H1 (cell line): ENCODE data around the gene TYW1B. TPM values are rescaled to one million over a fixed set of nuclear protein-coding genes. Genes with fewer than 3 reads are reported as not detected.

ENCODE experiments used
- CTCF ChIA-PET: fragments of 300-600 bp; sonication (Branson Sonifier 250); formaldehyde crosslinking; loops from one replicate; lab custom pipeline; 2021; ENCODE audit not compliant: partially characterized antibody; lab: Charles Lee
- POLR2A ChIA-PET: fragments of 300-600 bp; sonication (Branson Sonifier 250); formaldehyde crosslinking; loops from one replicate; lab custom pipeline; 2021; ENCODE audit warnings: inconsistent platforms; ENCODE audit not compliant: partially characterized antibody; lab: Charles Lee
- DNase-seq, 2 experiments: peaks; one replicate each; pipeline versions ENCODE4 v3.0.0 to v3.0.0-alpha.2; 2010 to 2022; ENCODE audit warnings: low spot score in 2 of 2, low read depth in 1 of 2, mixed read lengths in 1 of 2
- FAIRE-seq: peaks from 2 replicates; lab custom pipeline; 2011; peaks lifted over from hg19 to GRCh38; lab: Jason Lieb, UNC
- H2AFZ ChIP-seq: 2 replicates; pipeline ENCODE4 v1.8.1; 2012; ENCODE audit warnings: low read length, inconsistent platforms
- H2AK5ac ChIP-seq: 2 replicates; pipeline ENCODE4 v1.6.1; 2013; ENCODE audit warnings: low read depth, low read length
- H2BK120ac ChIP-seq: replicated peaks from 2 replicates; pipeline ENCODE3; 2013; ENCODE audit warnings: low read depth, low read length, inconsistent platforms
- H2BK12ac ChIP-seq: 2 replicates; pipeline ENCODE4 v1.6.1; 2013; ENCODE audit warnings: low read depth, low read length
- H2BK15ac ChIP-seq: 2 replicates; pipeline ENCODE4 v1.6.1; 2013; ENCODE audit warnings: low read length
- H2BK20ac ChIP-seq: 2 replicates; pipeline ENCODE4 v1.6.1; 2013; ENCODE audit warnings: low read length
- H2BK5ac ChIP-seq: 2 replicates; pipeline ENCODE4 v1.6.1; 2013; ENCODE audit warnings: low read depth, low read length
- H3K14ac ChIP-seq: 2 replicates; pipeline ENCODE4 v1.6.1; 2013; ENCODE audit warnings: inconsistent platforms; ENCODE audit not compliant: insufficient read length
- H3K18ac ChIP-seq: 2 replicates; pipeline ENCODE4 v1.6.1; 2013; ENCODE audit warnings: low read length; ENCODE audit errors: extremely low read depth
- H3K23ac ChIP-seq: 2 replicates; pipeline ENCODE4 v1.6.1; 2013; ENCODE audit warnings: inconsistent platforms; ENCODE audit not compliant: insufficient read length
- H3K23me2 ChIP-seq: 2 replicates; pipeline ENCODE4 v1.6.1; 2013; ENCODE audit warnings: low read depth, low read length
- H3K27ac ChIP-seq: 2 replicates; pipeline ENCODE4 v1.6.1; 2011; ENCODE audit warnings: low read depth, low read length, inconsistent platforms
- H3K27me3 ChIP-seq, 4 experiments: replicated peaks in 1 of 4; 1 replicate in 1 of 4; 2 replicates in 3 of 4; pipeline versions ENCODE4 v1.6.1 to v1.8.1; 2011 to 2013; ENCODE audit warnings: low read length in 3 of 4, mild to moderate bottlenecking in 3 of 4, inconsistent platforms in 2 of 4, mixed read lengths in 2 of 4, moderate library complexity in 1 of 4; ENCODE audit not compliant: control insufficient read depth in 3 of 4, insufficient read depth in 3 of 4; ENCODE audit errors: extremely low read depth in 1 of 4
- H3K36me3 ChIP-seq, 4 experiments: 2 replicates each; pipeline versions ENCODE4 v1.6.1 to v1.8.1; 2011 to 2013; ENCODE audit warnings: mild to moderate bottlenecking in 4 of 4, low read length in 3 of 4, moderate library complexity in 2 of 4, control low read depth in 1 of 4, inconsistent platforms in 1 of 4; ENCODE audit not compliant: insufficient read depth in 4 of 4, control insufficient read depth in 2 of 4
- H3K4ac ChIP-seq: replicated peaks from 2 replicates; pipeline ENCODE3; 2013; ENCODE audit warnings: low read length, low read depth, mixed read lengths, inconsistent platforms; ENCODE audit not compliant: insufficient read length
- H3K4me1 ChIP-seq, 4 experiments: replicated peaks in 1 of 4; 1 replicate in 1 of 4; 2 replicates in 3 of 4; pipeline versions ENCODE4 v1.6.1 to v1.8.1; 2011 to 2013; ENCODE audit warnings: low read length in 3 of 4, inconsistent platforms in 2 of 4, mixed read lengths in 1 of 4; ENCODE audit not compliant: insufficient read depth in 4 of 4, control insufficient read depth in 3 of 4
- H3K4me2 ChIP-seq, 2 experiments: 2 replicates each; pipeline versions ENCODE4 v1.6.1 to v1.8.1; 2011 to 2013; ENCODE audit warnings: low read depth in 2 of 2, low read length in 2 of 2, control low read depth in 1 of 2, inconsistent platforms in 1 of 2, mild to moderate bottlenecking in 1 of 2; ENCODE audit not compliant: insufficient read depth in 1 of 2
- H3K4me3 ChIP-seq, 4 experiments: fragments of 200-600, 300-600 bp in 1 of 4; sonication (generic), shearing (Covaris generic), sonication (Bioruptor Twin) in 1 of 4; 2 replicates each; pipeline versions ENCODE4 v1.5.1 to v1.8.1; 2011 to 2016; ENCODE audit warnings: low read length in 4 of 4, low read depth in 3 of 4, control low read depth in 2 of 4, inconsistent platforms in 2 of 4, mild to moderate bottlenecking in 2 of 4, mixed read lengths in 1 of 4, moderate library complexity in 1 of 4; ENCODE audit not compliant: insufficient read depth in 2 of 4; ENCODE audit errors: extremely low read depth in 1 of 4
- H3K56ac ChIP-seq: replicated peaks from 2 replicates; pipeline ENCODE3; 2013; ENCODE audit warnings: low read depth, mild to moderate bottlenecking, mixed read lengths, low read length, inconsistent platforms; ENCODE audit not compliant: insufficient read length
- H3K79me1 ChIP-seq: 2 replicates; pipeline ENCODE4 v1.6.1; 2013; ENCODE audit warnings: low read depth, low read length, control low read depth
- H3K79me2 ChIP-seq, 2 experiments: 2 replicates each; pipeline versions ENCODE4 v1.6.1 to v1.8.1; 2012 to 2013; ENCODE audit warnings: low read length in 2 of 2, mild to moderate bottlenecking in 2 of 2, inconsistent platforms in 1 of 2; ENCODE audit not compliant: insufficient read depth in 2 of 2, control insufficient read depth in 1 of 2
- H3K9ac ChIP-seq, 4 experiments: replicated peaks in 1 of 4; 1 replicate in 1 of 4; 2 replicates in 3 of 4; pipeline versions ENCODE4 v1.6.1 to v1.8.1; 2011 to 2013; ENCODE audit warnings: low read depth in 3 of 4, low read length in 3 of 4, control low read depth in 2 of 4, mild to moderate bottlenecking in 2 of 4, moderate library complexity in 2 of 4, inconsistent platforms in 1 of 4; ENCODE audit errors: extremely low read depth in 1 of 4
- H3K9me3 ChIP-seq, 2 experiments: 2 replicates each; pipeline versions ENCODE4 v1.6.1 to v1.8.1; 2012 to 2013; ENCODE audit warnings: mild to moderate bottlenecking in 2 of 2, moderate library complexity in 2 of 2, control low read depth in 1 of 2, inconsistent platforms in 1 of 2, low read depth in 1 of 2, low read length in 1 of 2, mixed read lengths in 1 of 2; ENCODE audit not compliant: insufficient read depth in 2 of 2
- H4K20me1 ChIP-seq, 2 experiments: replicated peaks in 1 of 2; 2 replicates each; pipeline versions ENCODE3 to v1.8.1; 2011 to 2013; ENCODE audit warnings: inconsistent platforms in 2 of 2, low read length in 2 of 2, mild to moderate bottlenecking in 1 of 2; ENCODE audit not compliant: insufficient read depth in 2 of 2, control insufficient read depth in 1 of 2
- H4K5ac ChIP-seq: 2 replicates; pipeline ENCODE4 v1.6.1; 2013; ENCODE audit warnings: low read length, low read depth, mixed read lengths, inconsistent platforms; ENCODE audit not compliant: insufficient read length
- H4K8ac ChIP-seq: 2 replicates; pipeline ENCODE4 v1.8.0; 2013; ENCODE audit warnings: mild to moderate bottlenecking, moderate library complexity, low read length, inconsistent platforms; ENCODE audit not compliant: insufficient read depth; ENCODE audit errors: extremely low read depth
- H4K91ac ChIP-seq: replicated peaks from 2 replicates; pipeline ENCODE3; 2013; ENCODE audit warnings: low read length, mixed read lengths, inconsistent platforms; ENCODE audit not compliant: insufficient read length
- SIRT6 ChIP-seq: IDR thresholded peaks from one replicate; pipeline ENCODE4 v1.7.1; 2012; ENCODE audit warnings: low read length, inconsistent platforms
- WGBS, 2 experiments: shearing (Covaris generic) in 1 of 2; methylation state at CpG; one replicate each; pipeline versions ENCODE4 v1.1.6 to v1.1.7; 2013 to 2015; ENCODE audit warnings: low lambda C conversion rate in 2 of 2, mixed read lengths in 2 of 2, inconsistent platforms in 1 of 2, low coverage in 1 of 2, missing lambda C conversion rate in 1 of 2; ENCODE audit not compliant: insufficient replicate concordance in 2 of 2, insufficient coverage in 1 of 2, insufficient read length in 1 of 2; ENCODE audit errors: extremely low coverage in 1 of 2, missing lambda C conversion rate in 1 of 2; 5-methylcytosine and 5-hydroxymethylcytosine counted together
- polyA plus RNA-seq, 7 experiments: library from polyadenylated mRNA; depleted of rRNA in 3 of 7; stranded (reverse) in 5 of 7; unstranded in 2 of 7; fragments of >200 nt in 5 of 7; fragments of 200-250 nt in 2 of 7; gene quantifications; 1 replicate in 5 of 7; 2 replicates in 1 of 7; 4 replicates in 1 of 7; pipeline versions ENCODE4 v1.2.1 to v1.2.3, GENCODE V29; 2011 to 2013; ENCODE audit warnings: missing spikeins in 2 of 7, mixed read lengths in 2 of 7
- total RNA-seq: library from RNA; stranded (reverse); fragmentation: NEBNext Ultra II Directional; extraction: Animal tissue kit (Norgen Biotek cat#: 25700); gene quantifications from 2 replicates; pipeline ENCODE4 v1.2.1, GENCODE V29; 2021

Gene TYW1B
- total and polyA plus RNA-seq, 2 of the 8 experiments (the other 6 are each of a cell fraction or from before 2014, with no cell fraction given) = 6.8 to 12.6 TPM

- DNase-seq = no peak
- H4K20me1 ChIP-seq = no peaks in the 10 kb centered on the region
- H4K8ac ChIP-seq = no peak overlapping the region
- no peak overlapping the region for H3K56ac ChIP-seq
- no peak overlapping the region for H4K5ac ChIP-seq
- CTCF ChIA-PET = interaction anchor here (1.3 to 1.9 kb wide), 2 partner anchors 26 to 28 kb away, joined by 5 to 6 read pairs; no protein-coding TSS in a partner anchor
- H3K4ac ChIP-seq = no peak overlapping the region
- no peak overlapping the region for H2BK15ac ChIP-seq
- POLR2A ChIA-PET = no interaction called here
- H3K79me2 ChIP-seq = no peaks in the 10 kb centered on the region
- WGBS, 2 experiments = 94% methylated on average over 8 of the region's 8 CpGs; no CpG with 5 or more reads in 1 of the 2 experiments
- no peak overlapping the region for H2BK120ac ChIP-seq
- no peak for FAIRE-seq
- H3K4me3 ChIP-seq = no peak overlapping the region
- no peak overlapping the region for H3K4me2 ChIP-seq
- no peak overlapping the region for H2BK12ac ChIP-seq
- no peak overlapping the region for H4K91ac ChIP-seq
- H3K9me3 ChIP-seq = no peaks in the 10 kb centered on the region
- no peak overlapping the region for H2BK20ac ChIP-seq
- no peaks in the 10 kb centered on the region for H3K27me3 ChIP-seq
- H3K14ac ChIP-seq = no peak overlapping the region
- H3K23ac ChIP-seq = no peak overlapping the region
- H3K79me1 ChIP-seq = no peaks in the 10 kb centered on the region
- H3K36me3 ChIP-seq = no peaks in the 10 kb centered on the region; a peak in 1 of 8 replicates
- no peak overlapping the region for H3K18ac ChIP-seq
- H3K23me2 ChIP-seq = no peaks in the 10 kb centered on the region
- no peak overlapping the region for H3K27ac ChIP-seq
- H3K9ac ChIP-seq = no peak overlapping the region
- no peak overlapping the region for H2AK5ac ChIP-seq
- no peak overlapping the region for H2BK5ac ChIP-seq
- no peak overlapping the region for H2AFZ ChIP-seq
- no peaks in the 10 kb centered on the region for H3K4me1 ChIP-seq
- no peak for TF ChIP-seq SIRT6
Observed at GRCh38 chr7:72785166-72785955, 42.6 kb downstream of the TYW1B start.
